ENCODE measurements around the gene WFIKKN1.

The WFIKKN1 gene, protein sequence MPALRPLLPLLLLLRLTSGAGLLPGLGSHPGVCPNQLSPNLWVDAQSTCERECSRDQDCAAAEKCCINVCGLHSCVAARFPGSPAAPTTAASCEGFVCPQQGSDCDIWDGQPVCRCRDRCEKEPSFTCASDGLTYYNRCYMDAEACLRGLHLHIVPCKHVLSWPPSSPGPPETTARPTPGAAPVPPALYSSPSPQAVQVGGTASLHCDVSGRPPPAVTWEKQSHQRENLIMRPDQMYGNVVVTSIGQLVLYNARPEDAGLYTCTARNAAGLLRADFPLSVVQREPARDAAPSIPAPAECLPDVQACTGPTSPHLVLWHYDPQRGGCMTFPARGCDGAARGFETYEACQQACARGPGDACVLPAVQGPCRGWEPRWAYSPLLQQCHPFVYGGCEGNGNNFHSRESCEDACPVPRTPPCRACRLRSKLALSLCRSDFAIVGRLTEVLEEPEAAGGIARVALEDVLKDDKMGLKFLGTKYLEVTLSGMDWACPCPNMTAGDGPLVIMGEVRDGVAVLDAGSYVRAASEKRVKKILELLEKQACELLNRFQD

DNA sequence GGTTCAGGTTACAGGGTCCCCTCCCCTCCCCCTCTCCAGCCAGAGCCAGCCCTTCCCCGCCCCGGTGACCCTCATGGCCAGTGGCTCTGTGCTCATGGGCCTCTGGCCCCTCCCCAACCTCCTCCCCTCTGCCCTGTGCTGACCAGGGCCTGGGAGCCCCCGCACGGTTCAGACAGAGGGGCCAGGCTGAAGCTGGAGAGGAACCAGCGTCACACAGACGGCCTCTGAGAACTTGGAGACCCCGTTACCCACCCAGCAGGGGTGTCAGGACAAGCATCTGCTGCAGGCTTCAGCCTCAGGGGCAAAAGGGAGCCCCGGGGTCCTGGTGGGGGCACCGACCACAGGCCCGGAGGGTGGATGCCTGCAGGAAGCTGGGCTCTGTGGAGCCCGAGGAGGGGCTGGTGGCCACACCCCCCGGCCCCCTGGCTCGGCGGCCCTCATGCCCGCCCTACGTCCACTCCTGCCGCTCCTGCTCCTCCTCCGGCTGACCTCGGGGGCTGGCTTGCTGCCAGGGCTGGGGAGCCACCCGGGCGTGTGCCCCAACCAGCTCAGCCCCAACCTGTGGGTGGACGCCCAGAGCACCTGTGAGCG is at the start of gene WFIKKN1:
Gene WFIKKN1, plus strand, starts transcription at position 171 of the 591 bp plus-strand sequence. Its CDS starts 269 bp downstream, at position 440.
- no peak for DNase-seq (ENCODE audit: low spot score)

DNA sequence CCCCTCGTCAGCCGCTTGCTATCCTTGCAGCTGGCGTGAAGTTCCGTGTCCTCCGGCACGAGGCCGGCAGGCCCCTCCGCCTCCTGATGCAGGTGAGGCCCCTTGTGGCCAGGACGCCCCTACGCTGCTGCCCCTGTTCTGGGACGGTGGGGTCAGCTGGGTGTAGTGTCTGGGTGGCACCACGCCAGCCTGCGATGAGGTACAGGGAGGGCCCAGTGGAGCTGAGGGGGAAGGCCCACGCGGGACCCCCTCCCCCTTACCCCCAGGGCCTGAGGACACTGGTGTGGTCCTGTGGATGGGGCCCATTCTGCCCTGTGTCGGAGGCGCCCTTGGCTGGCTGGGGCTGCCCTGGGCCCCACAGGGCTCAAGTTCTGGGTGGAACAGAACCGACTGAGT is 48.6 kb upstream of the WFIKKN1 start:
- no peak for DNase-seq (ENCODE audit: low spot score)

DNA sequence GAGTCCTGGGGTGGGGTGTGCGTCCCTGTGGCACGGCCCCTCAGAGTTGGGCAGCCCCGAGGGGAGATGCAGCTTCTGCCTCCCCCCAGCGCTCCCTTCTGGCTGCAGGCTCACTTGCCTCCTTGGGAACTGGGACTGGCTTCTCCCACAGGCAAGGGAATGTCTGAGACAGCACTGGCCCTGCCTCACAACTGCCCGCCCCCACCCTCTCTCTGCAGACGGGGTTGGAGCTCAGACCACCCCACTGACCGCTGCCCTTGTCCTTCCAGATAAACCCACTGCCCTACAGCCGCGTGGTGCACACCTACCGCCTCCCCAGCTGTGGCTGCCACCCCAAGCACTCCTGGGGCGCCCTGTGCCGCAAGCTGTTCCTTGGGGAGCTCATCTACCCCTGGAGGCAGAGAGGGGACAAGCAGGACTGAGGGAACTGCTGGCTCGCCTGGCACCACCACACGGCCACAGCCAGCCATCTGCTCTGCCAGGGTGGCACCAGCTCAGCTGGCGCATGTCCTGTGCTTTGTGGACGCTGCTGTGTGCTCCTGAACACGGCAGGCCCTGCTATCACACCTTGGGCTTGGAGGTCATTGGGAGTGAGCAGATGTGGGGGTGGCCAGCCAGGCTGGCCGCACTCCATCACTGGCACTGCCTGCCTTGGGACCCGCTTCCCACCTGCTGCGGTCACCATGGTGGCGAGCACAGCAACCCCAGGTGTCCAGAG is 48.0 kb upstream of the WFIKKN1 start:
- no peak for DNase-seq (ENCODE audit: low spot score)

DNA sequence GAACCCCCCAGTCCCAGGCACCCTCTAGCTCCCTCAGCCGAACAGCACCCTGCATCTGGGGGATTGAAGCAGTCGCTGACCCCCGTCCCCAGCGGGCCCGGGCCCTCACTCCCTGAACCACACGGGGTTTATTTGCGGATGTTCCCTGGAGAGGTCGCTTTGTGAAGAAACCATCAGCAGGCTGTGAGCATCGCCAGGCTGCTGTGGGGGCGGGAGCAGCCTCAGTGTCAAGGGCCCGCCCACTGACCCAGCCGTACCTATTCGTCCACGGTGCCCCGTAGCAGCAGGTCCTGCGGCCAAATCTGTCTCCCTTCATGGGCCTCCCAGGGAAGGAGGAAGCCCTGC is 47.3 kb upstream of the WFIKKN1 start:
- no peak for DNase-seq (ENCODE audit: low spot score)

DNA sequence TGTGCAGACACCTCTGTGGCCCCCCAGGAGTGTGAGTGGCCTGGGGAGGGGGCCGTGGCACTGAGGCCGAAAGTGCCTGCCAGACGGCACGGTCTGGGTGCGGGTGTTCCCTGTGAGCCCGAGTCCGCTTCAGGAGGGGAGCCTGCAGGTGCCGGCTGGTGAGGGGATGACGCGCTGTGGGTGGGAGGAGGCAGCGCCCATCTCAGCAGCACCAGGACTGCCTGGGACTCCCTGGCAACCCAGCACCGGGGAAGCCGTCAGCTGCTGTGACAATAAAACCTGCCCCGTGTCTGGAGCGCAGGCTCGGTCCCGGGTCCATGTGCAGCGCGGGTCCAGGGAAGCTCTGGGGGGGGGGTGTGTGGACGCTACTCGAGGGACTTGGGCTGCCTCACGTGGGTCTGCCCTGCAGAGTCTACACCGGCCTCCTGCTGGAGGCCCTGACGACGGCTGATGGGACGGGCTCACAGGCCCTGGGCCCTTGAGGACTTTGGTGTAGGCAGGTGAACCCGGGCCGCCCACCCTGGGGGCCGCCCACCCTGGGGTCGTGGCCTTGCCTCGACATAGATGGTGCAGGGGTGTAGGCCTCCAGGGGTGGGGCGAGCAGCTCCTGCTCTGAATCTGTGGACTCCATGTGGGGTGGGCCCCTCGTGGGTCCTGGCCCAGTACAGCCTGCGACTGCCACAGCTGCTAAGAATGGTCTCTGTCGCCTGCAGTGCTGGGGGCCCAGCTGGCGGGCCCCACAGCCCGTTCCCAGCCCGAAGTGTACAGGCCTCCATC is 46.8 kb upstream of the WFIKKN1 start:
- no peak for DNase-seq (ENCODE audit: low spot score)

DNA sequence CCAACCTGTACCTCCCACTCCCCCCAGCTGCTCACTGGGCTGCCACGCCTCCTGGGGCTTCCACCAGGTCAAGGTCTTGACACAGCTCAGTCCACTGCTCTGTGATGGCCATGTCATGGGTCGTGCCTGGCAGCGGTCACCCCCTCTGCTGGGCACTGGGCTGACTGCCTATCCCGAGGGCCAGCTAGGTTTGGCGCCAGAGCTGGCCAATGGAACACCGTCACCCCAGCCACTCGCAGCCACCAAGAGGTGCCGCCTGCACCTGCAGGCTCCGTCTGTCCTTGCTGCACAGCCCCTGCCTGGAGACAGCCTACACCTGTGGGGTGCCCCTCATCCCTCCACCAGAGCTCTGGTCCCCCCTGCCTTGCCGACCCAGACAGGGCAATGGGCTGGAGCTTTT is 45.4 kb upstream of the WFIKKN1 start:
- no peak for DNase-seq (ENCODE audit: low spot score)

DNA sequence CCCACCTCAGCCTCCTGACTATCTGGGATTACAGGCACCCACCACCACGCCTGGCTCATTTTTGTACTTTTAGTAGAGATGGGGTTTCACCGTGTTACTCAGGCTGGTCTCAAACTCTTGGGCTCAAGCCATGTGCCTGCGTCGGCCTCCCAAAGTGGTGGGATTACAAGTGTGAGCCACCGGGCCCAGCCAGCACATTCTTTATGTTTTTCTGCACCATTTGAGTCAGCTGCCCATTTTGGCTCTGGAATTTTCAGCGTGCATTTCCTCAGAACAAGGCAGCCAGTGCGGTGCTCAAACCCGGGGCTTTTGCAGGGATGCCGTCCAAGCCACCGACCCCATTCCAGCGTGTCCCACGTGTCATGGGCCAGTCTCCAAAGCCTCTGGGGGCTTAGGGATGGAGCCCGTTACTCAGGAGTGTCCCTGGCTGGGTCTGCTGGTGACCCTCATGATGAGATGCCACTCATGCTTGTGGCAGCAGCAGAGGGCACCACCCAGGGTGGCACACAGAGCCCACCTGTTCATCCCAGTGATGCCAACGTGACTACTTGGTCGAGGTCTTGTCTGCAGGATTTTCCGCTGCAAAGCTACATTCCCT is 44.6 kb upstream of the WFIKKN1 start:
- no peak for DNase-seq (ENCODE audit: low spot score)

DNA sequence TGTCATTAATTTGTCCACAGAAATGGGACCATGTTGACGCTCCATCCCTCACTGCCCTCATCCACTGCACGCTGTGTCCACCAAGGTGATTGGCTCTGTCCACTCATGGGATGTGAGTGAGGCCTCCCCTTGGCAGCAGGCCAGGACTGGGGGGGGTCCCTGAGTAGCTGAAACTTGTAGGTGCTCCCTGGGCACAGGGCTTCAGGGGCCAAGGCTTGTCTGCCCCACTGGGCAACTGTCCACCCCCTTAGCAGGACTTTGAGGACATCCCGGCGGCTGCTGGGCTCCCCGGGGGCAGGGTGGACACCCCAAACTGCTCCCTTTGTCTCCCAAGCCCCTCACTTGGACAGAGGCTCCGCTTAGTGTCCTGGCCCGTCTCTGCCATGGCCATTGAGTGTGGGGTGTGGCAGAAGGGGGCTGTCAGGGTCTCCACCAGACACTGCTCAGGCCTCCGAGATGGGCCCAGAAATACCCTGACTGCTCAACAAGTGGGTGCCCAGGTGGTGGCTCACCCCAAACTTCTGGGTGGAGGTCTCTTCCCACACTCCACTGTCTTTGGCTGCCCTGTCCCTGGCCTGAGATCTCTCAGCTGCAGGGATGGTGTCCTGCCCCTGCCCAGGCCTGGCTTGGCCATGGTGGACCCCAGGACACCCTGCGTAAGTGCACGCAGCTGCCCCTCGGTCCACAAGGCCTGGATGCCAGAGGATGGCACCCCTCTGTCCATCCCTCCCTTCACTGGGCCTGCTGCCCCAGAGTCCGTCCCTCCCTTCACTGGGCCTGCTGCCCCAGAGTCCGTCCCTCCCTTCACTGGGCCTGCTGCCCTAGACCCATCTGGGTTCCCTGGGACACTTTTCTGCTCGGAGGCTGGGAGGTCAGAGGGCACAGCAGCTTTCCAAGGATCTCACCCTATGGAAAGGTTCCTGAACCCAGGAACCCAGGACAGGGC is 43.9 kb upstream of the WFIKKN1 start:
- DNase-seq (ENCODE audit: low spot score): no peak

DNA sequence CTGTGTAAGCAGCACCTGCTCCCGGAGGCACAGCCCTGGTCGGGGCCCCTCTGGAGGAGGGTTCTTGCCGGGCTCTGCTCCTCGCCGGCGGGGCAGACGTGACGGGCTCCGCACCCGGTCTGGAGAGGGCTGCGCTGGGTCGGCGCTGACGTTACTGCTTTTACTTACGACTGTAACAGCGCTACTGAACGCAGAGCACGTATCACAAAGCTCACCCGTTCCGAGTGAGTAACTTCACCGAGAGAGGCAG is 42.2 kb upstream of the WFIKKN1 start:
- DNase-seq (ENCODE audit: low spot score): no peak

DNA sequence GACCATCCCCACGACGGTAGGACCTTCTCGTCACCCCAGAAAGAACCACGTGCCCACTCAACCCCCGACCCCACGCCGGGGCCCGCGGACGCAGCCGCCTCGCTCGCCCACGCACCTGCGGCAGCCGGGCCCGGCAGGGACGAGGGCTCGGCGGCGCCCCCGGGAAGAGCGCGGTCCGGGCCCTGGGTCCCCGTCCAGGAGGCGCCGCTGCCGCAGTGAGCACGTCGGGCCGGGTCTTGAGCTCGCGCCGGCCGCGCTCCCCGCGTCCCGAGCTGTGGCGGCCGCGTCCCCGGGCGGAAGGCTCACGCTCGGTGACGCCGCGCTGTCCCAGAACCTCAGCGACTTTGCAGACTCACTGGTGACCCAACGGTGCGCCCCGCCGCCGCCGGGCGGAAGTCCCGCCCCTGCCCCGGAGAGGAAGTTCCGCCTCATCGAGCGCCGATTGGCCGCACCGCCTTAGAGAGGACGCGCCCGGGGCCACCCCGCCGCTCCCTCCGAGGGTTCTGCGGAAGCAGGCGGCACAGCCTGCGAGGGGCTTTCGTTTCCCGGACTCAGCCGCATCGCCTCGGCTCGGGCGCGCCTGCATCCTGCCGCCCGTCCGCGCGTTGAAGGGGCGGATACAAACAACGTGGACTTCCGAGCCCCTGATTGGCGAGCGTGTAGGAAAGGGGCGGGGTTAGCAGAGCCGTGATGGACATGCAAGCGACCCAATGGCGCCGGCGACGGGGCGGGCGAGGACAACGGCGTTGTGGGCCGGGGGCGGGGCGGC is 41.7 kb upstream of the WFIKKN1 start:
- DNase-seq (ENCODE audit: low spot score): peak; percentile 87

DNA sequence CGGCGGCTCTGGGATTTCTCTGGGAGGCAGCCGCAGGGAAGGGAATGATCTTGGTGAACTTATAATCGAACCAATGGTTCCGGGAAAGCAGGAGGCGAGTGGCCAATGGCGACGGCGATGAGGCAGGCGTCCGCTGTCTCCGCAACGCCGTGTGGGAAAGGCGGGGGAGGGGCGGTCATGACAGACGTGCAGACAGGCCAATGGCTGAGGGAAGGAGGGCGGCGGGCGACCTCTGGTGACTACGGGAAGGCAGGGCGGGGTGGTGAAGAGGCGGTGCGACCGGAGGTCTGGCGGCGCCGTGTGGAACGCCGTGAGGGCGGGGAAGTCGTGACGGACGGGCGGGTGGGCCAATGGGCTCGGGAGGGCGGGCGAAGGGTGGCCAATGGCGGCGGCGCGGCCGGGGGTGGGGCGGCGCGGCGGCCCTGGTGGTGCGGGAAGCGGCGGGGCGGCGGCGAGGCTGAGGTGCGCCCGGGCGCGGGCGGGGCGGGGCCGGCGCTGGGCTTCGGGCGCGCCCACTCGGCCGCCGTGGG is 41.1 kb upstream of the WFIKKN1 start, which contains the start of gene RAB40C:
Gene RAB40C, plus strand, starts transcription at position 409 of the 530 bp plus-strand sequence. CDS start 226 bp downstream, outside the sequence.
- DNase-seq (ENCODE audit: low spot score): peak; percentile 97

DNA sequence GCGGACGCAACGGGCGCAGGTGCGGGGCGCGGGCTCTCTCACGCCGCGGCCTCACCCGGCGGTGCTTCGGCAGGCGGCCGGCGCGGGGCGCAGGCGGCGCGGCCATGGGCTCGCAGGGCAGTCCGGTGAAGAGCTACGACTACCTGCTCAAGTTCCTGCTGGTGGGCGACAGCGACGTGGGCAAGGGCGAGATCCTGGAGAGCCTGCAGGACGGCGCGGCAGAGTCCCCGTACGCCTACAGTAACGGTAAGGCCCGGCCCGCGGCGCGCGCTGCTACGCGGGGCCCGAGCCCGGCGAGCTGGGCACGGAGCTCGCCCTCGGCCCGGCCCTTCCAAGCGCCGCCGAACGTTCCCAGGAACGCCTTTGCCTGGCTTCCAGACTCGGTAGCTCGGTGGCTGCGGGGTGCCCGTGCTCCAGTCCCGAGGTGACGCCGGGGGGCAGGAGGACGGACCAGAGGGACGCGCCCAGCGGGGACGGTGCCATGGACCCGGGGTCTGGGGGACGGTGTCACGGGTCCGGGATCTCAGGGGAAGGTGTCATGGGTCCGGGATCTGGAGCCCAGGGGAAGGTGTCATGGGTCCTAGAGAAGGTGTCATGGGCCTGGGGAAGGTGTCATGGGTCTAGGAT is 40.5 kb upstream of the WFIKKN1 start:
- DNase-seq (ENCODE audit: low spot score): no peak

DNA sequence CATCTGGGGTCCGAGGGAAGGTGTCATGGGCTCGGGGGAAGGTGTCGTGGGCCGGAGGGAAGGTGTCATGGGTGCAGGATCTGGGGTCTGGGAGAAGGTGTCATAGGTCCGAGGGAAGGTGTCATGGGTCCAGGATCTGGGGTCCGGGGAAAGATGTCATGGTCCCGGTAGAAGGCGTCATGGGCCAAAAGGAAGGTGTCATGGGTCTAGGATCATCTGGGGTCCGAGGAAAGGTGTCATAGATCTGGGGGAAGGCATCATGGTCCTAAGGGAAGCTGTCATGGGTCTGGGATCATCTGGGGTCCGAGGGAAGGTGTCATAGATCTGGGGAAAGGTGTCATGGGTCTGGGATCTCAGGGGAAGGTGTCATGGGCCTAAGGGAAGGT is 40.0 kb upstream of the WFIKKN1 start:
- no peak for DNase-seq (ENCODE audit: low spot score)

DNA sequence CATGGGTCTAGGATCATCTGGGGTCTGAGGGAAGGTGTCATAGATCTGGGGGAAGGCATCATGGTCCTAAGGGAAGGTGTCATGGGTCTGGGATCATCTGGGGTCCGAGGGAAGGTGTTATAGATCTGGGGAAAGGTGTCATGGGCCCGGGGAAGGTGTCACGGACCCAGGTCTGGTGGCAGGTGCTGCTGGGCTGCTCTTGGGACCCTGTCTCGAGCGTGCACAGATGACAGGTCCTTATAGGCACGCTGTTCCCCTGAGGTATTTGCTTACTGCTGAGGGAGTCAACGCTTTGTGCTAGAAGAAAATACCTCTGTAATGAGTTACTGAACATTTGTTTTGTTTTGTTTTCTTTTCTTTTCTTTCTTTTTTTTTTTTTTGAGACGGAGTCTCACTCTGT is 39.6 kb upstream of the WFIKKN1 start:
- DNase-seq (ENCODE audit: low spot score): no peak

DNA sequence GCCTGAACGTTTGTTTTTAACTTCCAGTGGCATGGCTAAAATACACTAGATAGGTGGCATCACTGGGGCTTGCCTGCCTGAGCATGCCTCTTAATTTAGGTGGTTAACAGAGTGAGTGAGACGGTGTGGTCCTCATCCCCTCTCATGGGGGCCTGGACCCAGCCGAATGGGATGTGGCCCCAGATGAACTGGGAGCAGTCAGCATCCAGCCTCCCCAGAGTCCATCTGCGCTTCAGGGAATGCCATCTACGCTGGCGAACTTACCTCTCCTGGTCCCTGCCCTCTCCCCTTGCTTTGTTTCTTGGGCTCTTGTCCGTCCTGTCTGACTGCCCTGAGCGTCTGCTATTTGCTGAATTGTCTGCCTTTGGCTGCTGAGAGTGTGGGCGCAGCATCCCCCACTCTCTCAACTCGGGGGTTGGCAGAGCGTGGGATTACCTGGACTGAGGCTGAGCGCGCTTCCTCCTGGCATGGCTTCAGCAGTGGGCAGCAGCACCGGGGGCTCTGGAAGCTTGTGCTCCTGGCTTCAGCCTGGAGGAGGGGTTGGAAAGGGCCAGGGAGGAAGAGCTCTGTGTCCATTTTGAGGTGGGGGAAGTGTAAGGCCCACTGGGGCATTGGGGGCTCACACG is 38.8 kb upstream of the WFIKKN1 start:
- DNase-seq (ENCODE audit: low spot score): no peak

DNA sequence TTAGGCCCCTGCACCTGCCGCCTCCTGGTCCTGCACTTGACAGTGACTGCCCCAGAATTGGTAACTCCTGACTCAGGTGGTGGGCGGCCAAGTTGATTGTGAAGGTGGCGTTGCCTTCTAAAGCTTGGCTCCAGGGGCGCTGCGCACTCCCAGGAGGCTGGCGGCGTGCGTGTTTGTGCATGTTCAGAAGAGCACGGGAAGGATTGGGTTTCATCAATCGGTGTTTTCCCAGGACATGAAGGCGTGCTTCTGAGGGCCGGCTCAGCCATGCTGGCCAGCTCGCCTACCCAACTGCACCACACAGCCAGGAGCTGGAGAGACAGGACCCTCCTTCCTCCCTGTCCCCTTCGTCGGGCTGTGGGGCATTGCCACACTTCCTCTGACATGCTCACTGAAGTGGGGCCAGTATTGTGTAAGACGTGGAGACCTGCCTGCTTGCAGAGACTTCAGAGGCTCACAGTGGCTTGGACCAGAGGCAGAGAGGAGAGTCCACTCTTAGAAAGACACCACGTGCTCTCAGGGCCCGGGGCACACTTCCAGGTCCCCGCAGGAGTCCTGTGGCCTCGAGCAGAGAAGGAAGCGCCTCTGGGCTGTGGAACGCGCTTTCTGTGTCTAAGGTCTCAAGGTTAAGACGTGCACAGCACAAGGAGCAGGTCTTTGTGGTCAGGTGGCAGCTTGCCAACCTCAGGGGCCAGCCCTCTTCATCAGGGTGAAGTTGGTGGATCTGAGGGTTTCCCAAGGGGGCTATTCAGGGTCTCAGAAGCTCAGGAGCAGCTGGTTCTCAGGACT is 38.1 kb upstream of the WFIKKN1 start:
- no peak for DNase-seq (ENCODE audit: low spot score)

DNA sequence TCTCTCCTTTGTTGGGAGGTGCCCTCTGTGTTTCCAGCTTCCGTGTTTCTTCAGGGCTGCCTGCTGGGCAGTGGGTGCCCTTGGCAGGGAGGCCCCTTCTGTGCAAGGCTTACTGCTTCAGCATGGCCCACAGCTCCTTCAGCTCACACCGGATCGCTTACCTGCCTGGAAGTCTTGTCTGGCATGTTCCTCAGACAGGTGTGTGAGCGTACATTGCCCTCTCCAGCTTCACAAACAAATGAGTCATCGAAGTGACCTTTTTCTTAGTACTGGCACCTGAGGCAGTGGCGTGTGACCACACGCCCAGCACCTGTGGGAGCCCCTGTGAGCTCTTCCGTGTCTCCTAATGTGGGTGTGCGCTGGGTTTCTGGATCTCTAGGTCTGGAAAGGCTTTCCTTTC is 37.4 kb upstream of the WFIKKN1 start:
- DNase-seq (ENCODE audit: low spot score): no peak

DNA sequence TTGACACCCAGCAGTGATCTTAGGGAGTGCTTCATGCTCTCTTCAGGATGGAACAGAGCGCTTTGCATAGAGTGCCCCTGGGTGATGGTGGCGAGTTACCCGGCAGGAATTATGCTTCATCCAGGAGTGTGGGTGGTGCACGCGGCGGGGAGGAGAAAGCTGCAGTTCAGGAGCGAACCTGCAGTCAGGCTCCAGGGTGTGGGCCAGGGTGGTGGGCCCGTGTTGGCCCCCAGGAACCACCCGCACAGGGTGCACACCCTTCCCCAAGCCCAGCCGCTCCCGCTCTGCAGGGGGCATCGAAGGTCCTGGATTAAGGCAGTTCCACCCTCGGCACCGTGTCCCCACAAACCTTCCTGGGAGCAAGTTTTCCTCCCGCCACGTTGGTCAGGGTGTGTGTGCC is 37.0 kb upstream of the WFIKKN1 start:
- DNase-seq (ENCODE audit: low spot score): no peak
